HG03159 (cell line): ENCODE results near the gene IQSEC3.

Experiments used
- ATAC-seq: cut with Tn5 transposase; IDR thresholded peaks from one replicate; pipeline ENCODE4 v1.9.1; 2021; ENCODE audit warnings: mild to moderate bottlenecking, moderate library complexity; ENCODE audit not compliant: unreplicated experiment

Gene IQSEC3

GRCh38 chr12:195951-196350, 129.4 kb downstream of the IQSEC3 start:
- no peak for ATAC-seq

GRCh38 chr12:196436-196835, 129.9 kb downstream of the IQSEC3 start:
- ATAC-seq, result no peak

- no peak for ATAC-seq
Observed at GRCh38 chr12:197347-197746, 130.8 kb downstream of the IQSEC3 start.

- ATAC-seq, result no peak
Observed at GRCh38 chr12:197911-198695, 131.5 kb downstream of the IQSEC3 start.

GRCh38 chr12:198705-199104, 132.1 kb downstream of the IQSEC3 start:
- no peak for ATAC-seq

- ATAC-seq, result no peak
Observed at GRCh38 chr12:201361-201760, 134.8 kb downstream of the IQSEC3 start.

- ATAC-seq, result no peak
Observed at GRCh38 chr12:202081-202731, 135.6 kb downstream of the IQSEC3 start.

GRCh38 chr12:203074-203461, 136.5 kb downstream of the IQSEC3 start:
- ATAC-seq, result no peak

- no peak for ATAC-seq
Observed at GRCh38 chr12:203462-204260, 137.1 kb downstream of the IQSEC3 start.

- no peak for ATAC-seq
Observed at GRCh38 chr12:204261-204678, 137.7 kb downstream of the IQSEC3 start.

GRCh38 chr12:205026-205425, 138.5 kb downstream of the IQSEC3 start:
- no peak for ATAC-seq

- no peak for ATAC-seq
Observed at GRCh38 chr12:206746-207440, 140.3 kb downstream of the IQSEC3 start.

- no peak for ATAC-seq
Observed at GRCh38 chr12:207804-208203, 141.2 kb downstream of the IQSEC3 start.

- no peak for ATAC-seq
Observed at GRCh38 chr12:208813-209212, 142.2 kb downstream of the IQSEC3 start.

- no peak for ATAC-seq
Observed at GRCh38 chr12:209246-209645, 142.7 kb downstream of the IQSEC3 start.

GRCh38 chr12:209851-210250, 143.3 kb downstream of the IQSEC3 start:
- ATAC-seq, result no peak

- ATAC-seq, result no peak
Observed at GRCh38 chr12:210277-211141, 143.9 kb downstream of the IQSEC3 start.

GRCh38 chr12:211142-211465, 144.5 kb downstream of the IQSEC3 start:
- no peak for ATAC-seq

GRCh38 chr12:211639-212414, 145.3 kb downstream of the IQSEC3 start:
- ATAC-seq, result no peak

- ATAC-seq, result no peak
Observed at GRCh38 chr12:212415-212714, 145.8 kb downstream of the IQSEC3 start.
